Omental fat pad (tissue), 4 donors: Measurements from ENCODE around the gene HNRNPK. TPM values are rescaled to one million over a fixed set of nuclear protein-coding genes. Genes with fewer than 3 reads are reported as not detected.

Experiments
- ATAC-seq: fragments of 150-250 bp; one replicate; pipeline ENCODE4 v1.9.1; 2016; ENCODE audit warnings: mild to moderate bottlenecking, moderate library complexity; ENCODE audit not compliant: low FRiP score
- DNase-seq: peaks from one replicate; pipeline ENCODE4 v3.0.0-alpha.2; 2019; ENCODE audit warnings: low spot score
- total RNA-seq, 4 donors: library from RNA; depleted of rRNA; stranded (reverse); fragments of >200 nt; gene quantifications; one replicate each; pipeline ENCODE4 v1.1.0, GENCODE V29; 2016
- TF ChIP-seq, protein P1 (sequence below), 3 donors: fragments of 450-650 bp; IDR thresholded peaks; one replicate each; pipeline ENCODE4 v1.5.1; 2016 to 2017; ENCODE audit warnings: antibody characterized with exemption in 3 of 3, mild to moderate bottlenecking in 3 of 3, moderate library complexity in 2 of 3

Gene HNRNPK
- total RNA-seq, 4 donors from 2014 or later: 417 to 565 (median 429) TPM

DNA sequence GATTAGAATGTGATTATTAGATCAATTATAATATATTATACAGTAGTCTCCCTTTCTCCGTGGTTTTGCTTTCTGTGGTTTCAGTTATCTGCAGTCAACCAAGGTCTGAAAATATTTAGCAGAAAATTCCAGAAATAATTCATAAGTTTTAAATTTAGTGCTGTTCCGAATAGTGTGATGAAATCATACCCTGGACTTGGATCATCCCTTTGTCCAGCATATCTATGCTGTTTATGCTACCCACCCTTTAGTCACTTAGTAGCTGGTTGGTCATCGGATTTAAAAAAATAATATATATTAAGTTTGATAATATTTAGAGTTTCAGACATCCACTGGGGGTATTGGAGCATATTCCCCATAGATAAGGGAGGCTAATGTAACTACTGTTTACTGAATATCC lies 20.2 kb upstream of the HNRNPK start:
- DNase-seq (no peak), ATAC-seq (no peak)
- TF ChIP-seq, protein P1, sequence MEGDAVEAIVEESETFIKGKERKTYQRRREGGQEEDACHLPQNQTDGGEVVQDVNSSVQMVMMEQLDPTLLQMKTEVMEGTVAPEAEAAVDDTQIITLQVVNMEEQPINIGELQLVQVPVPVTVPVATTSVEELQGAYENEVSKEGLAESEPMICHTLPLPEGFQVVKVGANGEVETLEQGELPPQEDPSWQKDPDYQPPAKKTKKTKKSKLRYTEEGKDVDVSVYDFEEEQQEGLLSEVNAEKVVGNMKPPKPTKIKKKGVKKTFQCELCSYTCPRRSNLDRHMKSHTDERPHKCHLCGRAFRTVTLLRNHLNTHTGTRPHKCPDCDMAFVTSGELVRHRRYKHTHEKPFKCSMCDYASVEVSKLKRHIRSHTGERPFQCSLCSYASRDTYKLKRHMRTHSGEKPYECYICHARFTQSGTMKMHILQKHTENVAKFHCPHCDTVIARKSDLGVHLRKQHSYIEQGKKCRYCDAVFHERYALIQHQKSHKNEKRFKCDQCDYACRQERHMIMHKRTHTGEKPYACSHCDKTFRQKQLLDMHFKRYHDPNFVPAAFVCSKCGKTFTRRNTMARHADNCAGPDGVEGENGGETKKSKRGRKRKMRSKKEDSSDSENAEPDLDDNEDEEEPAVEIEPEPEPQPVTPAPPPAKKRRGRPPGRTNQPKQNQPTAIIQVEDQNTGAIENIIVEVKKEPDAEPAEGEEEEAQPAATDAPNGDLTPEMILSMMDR (IDR thresholded peaks at IDR 0.05): no peak

DNA sequence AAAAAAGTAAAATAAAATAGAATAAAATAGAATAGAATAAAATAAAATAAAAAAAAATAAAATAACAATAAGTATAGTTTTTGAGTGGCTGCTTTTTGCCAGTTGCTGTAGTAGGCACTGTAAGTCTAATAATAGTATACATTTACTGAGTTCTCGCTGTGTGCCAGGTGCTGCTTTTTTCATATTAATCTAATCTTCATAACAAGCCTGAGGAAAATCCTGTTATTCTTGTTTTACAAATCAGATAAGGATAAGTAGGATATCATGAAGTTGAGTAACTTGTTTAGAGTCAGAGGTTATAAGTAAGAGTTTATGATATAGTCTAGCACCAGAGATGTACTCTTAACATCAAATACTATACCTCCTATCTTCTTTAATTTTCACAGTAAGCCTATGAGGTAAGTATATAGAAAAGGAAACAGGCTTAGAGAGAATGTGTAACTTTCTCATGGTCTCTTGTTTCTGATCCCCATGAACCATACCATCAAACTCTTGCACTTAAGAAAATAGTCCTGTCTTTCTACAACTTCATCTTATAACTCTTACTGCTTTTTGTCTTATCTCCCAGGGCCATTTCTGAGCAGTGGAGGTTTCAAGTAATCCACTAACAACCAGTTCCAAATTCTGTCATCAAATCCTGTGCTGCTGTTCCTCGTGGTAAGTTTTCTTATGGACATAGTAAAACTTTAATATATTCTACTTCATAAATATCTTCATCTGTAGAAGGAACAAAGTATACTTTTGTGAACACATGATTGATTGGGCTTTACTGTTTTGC lies 19.3 kb upstream of the HNRNPK start:
- TF ChIP-seq, protein P1 (IDR thresholded peaks at IDR 0.05): no peak
- ATAC-seq: no peak

DNA sequence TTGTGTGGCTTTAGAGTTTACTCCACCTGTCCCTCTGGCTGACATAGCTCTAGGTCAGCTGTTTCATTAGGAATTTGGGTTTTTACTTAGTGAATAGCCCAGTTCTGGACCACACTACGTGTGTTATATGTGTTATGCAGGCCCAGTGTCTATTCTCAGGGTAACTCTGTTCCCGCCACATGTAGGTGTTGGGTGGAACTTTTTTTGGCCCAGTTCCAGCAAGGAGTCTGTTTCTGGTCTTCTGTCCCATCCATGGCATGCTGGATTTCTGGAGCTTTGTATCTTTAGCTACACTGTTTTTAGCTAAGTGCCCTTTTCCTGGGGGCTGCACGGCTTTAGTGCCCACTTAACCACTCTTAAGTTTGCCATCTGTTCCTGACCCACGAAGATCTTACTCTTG lies 16.1 kb upstream of the HNRNPK start:
- no peak for ATAC-seq
- no peak for DNase-seq
- TF ChIP-seq, protein P1 (IDR thresholded peaks at IDR 0.05): no peak

More for the DNA sequence above, 19.3 kb upstream of the HNRNPK start:
- no peak for DNase-seq

DNA sequence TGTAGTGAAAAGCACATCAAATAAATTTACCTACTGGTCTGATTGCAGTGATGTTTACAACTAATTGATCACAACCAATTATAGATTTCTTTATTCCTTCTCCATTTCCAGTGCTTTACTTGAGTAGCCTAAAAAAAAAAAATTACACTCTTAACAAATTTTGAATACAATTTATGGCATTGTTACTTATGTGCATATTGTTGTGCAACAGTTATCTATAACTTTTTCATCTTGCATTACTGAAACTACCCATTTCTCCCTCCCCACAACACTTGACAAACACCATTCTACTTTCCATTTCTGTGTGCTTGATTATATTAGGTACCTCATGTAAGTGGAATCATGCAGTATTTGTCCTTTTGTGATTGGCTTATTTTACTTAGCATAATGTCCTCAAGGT lies 12.9 kb upstream of the HNRNPK start:
- no peak for DNase-seq
- TF ChIP-seq, protein P1 (IDR thresholded peaks at IDR 0.05): no peak
- ATAC-seq: no peak

DNA sequence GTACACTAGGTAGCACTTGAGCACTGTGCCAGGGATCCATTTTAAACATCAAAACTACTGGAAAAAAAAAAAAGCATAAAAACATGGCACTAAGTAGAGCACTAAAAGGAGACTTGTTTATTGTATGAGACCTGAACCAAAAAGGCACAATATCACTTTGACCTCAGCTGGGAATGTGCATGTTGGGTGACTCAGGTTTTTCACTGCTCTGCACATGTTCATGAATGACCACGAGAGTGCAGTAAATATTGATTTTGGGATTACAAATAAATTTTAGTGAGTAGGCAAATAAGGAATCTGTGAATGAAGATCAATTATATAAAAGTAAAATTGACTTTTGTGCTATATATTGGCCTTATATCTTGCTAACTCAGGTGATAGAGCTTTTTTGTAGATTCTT lies 12.4 kb upstream of the HNRNPK start:
- TF ChIP-seq, protein P1 (IDR thresholded peaks at IDR 0.05): no peak
- DNase-seq (no peak), ATAC-seq (no peak)

DNA sequence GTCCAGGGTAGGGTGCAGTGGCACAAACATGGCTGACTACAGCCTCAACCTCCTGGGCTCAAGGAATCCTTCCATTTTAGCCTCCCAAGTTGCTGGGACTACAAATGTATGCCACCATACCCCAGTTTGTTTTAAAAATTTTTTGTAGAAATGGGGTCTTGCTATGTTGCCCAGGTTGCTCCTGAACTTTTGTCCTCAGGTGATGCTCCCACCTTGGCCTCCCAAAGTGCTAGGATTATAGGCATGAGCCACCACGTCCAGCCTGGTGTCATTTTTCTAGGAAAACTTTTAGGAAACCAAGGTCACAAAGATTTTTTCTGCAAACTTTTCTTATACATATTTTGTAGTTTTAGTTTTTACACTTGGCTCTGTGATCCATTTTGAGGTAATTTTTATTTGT lies 11.3 kb upstream of the HNRNPK start:
- no peak for DNase-seq
- no peak for ATAC-seq
- TF ChIP-seq, protein P1 (IDR thresholded peaks at IDR 0.05): no peak

DNA sequence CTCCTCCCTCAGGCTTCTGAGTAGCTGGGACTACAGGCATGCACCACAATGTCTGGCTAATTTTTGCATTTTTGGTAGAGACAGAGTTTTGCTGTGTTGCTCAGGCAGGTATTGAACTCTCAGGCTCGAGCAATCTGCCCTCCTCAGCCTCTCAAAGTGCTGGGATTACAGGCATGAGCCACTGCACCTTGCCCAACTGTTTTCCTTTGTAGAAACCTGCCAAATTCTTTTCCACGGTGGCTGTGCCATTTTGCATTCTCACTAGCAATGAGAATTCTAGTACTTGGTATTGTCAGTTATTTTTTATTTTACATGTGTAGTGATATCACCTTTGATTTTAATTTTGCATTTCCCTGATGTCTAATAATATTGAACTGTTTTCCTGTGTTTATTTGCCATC lies 8.4 kb upstream of the HNRNPK start:
- DNase-seq (no peak), ATAC-seq (no peak)
- TF ChIP-seq, protein P1 (IDR thresholded peaks at IDR 0.05): no peak
